ENCODE measurements around the gene ORAI3.

GRCh38 chr16:30996324-30996984, 47.6 kb downstream of the ORAI3 start:
- no peak for TF ChIP-seq POLR2A (IDR thresholded peaks at IDR 0.05)
- TF ChIP-seq, protein P1, sequence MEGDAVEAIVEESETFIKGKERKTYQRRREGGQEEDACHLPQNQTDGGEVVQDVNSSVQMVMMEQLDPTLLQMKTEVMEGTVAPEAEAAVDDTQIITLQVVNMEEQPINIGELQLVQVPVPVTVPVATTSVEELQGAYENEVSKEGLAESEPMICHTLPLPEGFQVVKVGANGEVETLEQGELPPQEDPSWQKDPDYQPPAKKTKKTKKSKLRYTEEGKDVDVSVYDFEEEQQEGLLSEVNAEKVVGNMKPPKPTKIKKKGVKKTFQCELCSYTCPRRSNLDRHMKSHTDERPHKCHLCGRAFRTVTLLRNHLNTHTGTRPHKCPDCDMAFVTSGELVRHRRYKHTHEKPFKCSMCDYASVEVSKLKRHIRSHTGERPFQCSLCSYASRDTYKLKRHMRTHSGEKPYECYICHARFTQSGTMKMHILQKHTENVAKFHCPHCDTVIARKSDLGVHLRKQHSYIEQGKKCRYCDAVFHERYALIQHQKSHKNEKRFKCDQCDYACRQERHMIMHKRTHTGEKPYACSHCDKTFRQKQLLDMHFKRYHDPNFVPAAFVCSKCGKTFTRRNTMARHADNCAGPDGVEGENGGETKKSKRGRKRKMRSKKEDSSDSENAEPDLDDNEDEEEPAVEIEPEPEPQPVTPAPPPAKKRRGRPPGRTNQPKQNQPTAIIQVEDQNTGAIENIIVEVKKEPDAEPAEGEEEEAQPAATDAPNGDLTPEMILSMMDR (IDR thresholded peaks at IDR 0.05) = no peak

Data from testis (tissue), 2 donors.